Lower leg skin (tissue), 3 donors: Measurements from ENCODE around the gene RNF186.

ENCODE experiments used
- POLR2A ChIP-seq, 2 donors: fragments of 450-650 bp; IDR thresholded peaks; one replicate each; pipeline ENCODE4 v1.6.1; 2016 to 2017; ENCODE audit warnings: antibody characterized with exemption in 2 of 2, mild to moderate bottlenecking in 1 of 2, moderate library complexity in 1 of 2
- TF ChIP-seq, protein P1 (sequence below), 3 donors: fragments of 450-650 bp; IDR thresholded peaks; one replicate each; pipeline ENCODE4 v1.5.1; 2016; ENCODE audit warnings: antibody characterized with exemption in 3 of 3, mild to moderate bottlenecking in 3 of 3, moderate library complexity in 2 of 3

- TF ChIP-seq, protein P1, sequence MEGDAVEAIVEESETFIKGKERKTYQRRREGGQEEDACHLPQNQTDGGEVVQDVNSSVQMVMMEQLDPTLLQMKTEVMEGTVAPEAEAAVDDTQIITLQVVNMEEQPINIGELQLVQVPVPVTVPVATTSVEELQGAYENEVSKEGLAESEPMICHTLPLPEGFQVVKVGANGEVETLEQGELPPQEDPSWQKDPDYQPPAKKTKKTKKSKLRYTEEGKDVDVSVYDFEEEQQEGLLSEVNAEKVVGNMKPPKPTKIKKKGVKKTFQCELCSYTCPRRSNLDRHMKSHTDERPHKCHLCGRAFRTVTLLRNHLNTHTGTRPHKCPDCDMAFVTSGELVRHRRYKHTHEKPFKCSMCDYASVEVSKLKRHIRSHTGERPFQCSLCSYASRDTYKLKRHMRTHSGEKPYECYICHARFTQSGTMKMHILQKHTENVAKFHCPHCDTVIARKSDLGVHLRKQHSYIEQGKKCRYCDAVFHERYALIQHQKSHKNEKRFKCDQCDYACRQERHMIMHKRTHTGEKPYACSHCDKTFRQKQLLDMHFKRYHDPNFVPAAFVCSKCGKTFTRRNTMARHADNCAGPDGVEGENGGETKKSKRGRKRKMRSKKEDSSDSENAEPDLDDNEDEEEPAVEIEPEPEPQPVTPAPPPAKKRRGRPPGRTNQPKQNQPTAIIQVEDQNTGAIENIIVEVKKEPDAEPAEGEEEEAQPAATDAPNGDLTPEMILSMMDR (IDR thresholded peaks at IDR 0.05) = no peak
- TF ChIP-seq POLR2A (IDR thresholded peaks at IDR 0.05) = no peak
These were observed 12.8 kb downstream of the RNF186 start for GRCh38 chr1:19802269-19802668.
